ENCODE results near the gene RAB5IF.

The RAB5IF gene

DNA sequence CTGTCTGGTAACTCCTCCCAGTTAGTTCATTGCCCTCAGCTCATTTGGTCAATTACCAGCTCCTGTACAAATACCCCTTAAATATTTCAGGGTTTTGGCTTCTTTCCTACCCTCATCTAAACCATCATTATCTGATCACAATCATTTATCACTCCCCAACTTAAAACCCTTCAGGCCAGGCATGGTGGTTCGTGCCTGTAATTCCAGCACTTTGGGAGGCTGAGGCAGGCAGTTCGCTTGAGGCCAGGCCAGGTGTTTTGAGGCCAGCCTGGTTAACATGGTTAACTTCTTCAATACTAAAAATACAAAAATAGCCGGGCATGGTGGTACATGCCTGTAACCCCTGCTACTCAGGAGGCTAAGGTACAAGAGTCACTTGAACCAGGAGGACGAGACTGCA, 22.8 kb upstream of the RAB5IF start:
- Histone ChIP-seq H3K36me3 (ENCODE audit: control insufficient read depth in 1 of 2, insufficient read depth in 2 of 2, low read length in 2 of 2) (peaks cover 28 to 33% of the 10 kb centered on the region in 2 experiments), H3K18ac (ENCODE audit: low read length) (no peak overlapping the region), H4K8ac (ENCODE audit: low read depth, low read length) (no peak overlapping the region), H3K9me3 (ENCODE audit: insufficient read depth, low read depth, low read length) (peaks cover 3% of the 10 kb centered on the region), H3K9ac (ENCODE audit: low read length) (no peak overlapping the region), H3K79me1 (ENCODE audit: low read length) (no peaks in the 10 kb centered on the region), H2AFZ (ENCODE audit: insufficient read depth, low read length, poor library complexity) (no peak overlapping the region), H4K91ac (ENCODE audit: low read depth, low read length) (no peak overlapping the region), H3K4me3 (ENCODE audit: low read depth, low read length) (no peak overlapping the region), H3K4ac (ENCODE audit: low read depth, low read length) (no peak overlapping the region), H3K4me1 (ENCODE audit: control insufficient read depth in 1 of 2, insufficient read depth in 2 of 2, low read length in 2 of 2) (peaks cover 9 to 12% of the 10 kb centered on the region in 2 experiments), H2BK12ac (ENCODE audit: low read length) (no peak overlapping the region), H3K27ac (ENCODE audit: low read depth, low read length) (no peak overlapping the region), H3K79me2 (ENCODE audit: control insufficient read depth, insufficient read depth, low read length, poor library complexity) (peaks cover 2% of the 10 kb centered on the region), H3K23ac (ENCODE audit: low read length) (no peak overlapping the region), H2AK5ac (ENCODE audit: low read length) (no peak overlapping the region), H2BK5ac (ENCODE audit: low read depth, low read length, poor library complexity) (no peak overlapping the region), H4K12ac (ENCODE audit: low read depth, low read length) (no peak overlapping the region), H3K27me3 (ENCODE audit: insufficient read depth, low read length) (no peaks in the 10 kb centered on the region), H3K4me2 (ENCODE audit: low read length) (no peak overlapping the region), H2BK120ac (ENCODE audit: insufficient read depth, low read length, poor library complexity) (no peak overlapping the region), H3K14ac (ENCODE audit: low read length) (no peak overlapping the region)
- DNase-seq = peak; percentile 64 to 72
- no CpG with 5 or more reads among the region's 4 CpGs for WGBS (ENCODE audit: extremely low coverage, insufficient coverage, insufficient read length)

GRCh38 chr20:36584018-36584481, 21.5 kb upstream of the RAB5IF start:
- Histone ChIP-seq H3K79me1 (ENCODE audit: low read length) (no peaks in the 10 kb centered on the region), H3K18ac (ENCODE audit: low read length) (no peak overlapping the region), H2BK120ac (ENCODE audit: insufficient read depth, low read length, poor library complexity) (no peak overlapping the region), H3K4me2 (ENCODE audit: low read length) (no peak overlapping the region), H3K79me2 (ENCODE audit: control insufficient read depth, insufficient read depth, low read length, poor library complexity) (peaks cover 2% of the 10 kb centered on the region), H3K36me3 (ENCODE audit: control insufficient read depth in 1 of 2, insufficient read depth in 2 of 2, low read length in 2 of 2) (peaks cover 21 to 31% of the 10 kb centered on the region in 2 experiments), H4K91ac (ENCODE audit: low read depth, low read length) (no peak overlapping the region), H2BK5ac (ENCODE audit: low read depth, low read length, poor library complexity) (no peak overlapping the region), H2AFZ (ENCODE audit: insufficient read depth, low read length, poor library complexity) (no peak overlapping the region), H3K4ac (ENCODE audit: low read depth, low read length) (no peak overlapping the region), H2AK5ac (ENCODE audit: low read length) (no peak overlapping the region), H3K27ac (ENCODE audit: low read depth, low read length) (no peak overlapping the region), H4K8ac (ENCODE audit: low read depth, low read length) (no peak overlapping the region), H3K14ac (ENCODE audit: low read length) (no peak overlapping the region), H3K23ac (ENCODE audit: low read length) (no peak overlapping the region), H3K9ac (ENCODE audit: low read length) (no peak overlapping the region), H2BK12ac (ENCODE audit: low read length) (no peak overlapping the region), H4K12ac (ENCODE audit: low read depth, low read length) (no peak overlapping the region), H3K4me1 (ENCODE audit: control insufficient read depth in 1 of 2, insufficient read depth in 2 of 2, low read length in 2 of 2) (peaks cover 9 to 12% of the 10 kb centered on the region in 2 experiments), H3K4me3 (ENCODE audit: low read depth, low read length) (no peak overlapping the region), H3K27me3 (ENCODE audit: insufficient read depth, low read length) (no peaks in the 10 kb centered on the region), H3K9me3 (ENCODE audit: insufficient read depth, low read depth, low read length) (peaks cover 3% of the 10 kb centered on the region)
- no CpG with 5 or more reads among the region's 2 CpGs for WGBS (ENCODE audit: extremely low coverage, insufficient coverage, insufficient read length)
- DNase-seq = no peak

DNA sequence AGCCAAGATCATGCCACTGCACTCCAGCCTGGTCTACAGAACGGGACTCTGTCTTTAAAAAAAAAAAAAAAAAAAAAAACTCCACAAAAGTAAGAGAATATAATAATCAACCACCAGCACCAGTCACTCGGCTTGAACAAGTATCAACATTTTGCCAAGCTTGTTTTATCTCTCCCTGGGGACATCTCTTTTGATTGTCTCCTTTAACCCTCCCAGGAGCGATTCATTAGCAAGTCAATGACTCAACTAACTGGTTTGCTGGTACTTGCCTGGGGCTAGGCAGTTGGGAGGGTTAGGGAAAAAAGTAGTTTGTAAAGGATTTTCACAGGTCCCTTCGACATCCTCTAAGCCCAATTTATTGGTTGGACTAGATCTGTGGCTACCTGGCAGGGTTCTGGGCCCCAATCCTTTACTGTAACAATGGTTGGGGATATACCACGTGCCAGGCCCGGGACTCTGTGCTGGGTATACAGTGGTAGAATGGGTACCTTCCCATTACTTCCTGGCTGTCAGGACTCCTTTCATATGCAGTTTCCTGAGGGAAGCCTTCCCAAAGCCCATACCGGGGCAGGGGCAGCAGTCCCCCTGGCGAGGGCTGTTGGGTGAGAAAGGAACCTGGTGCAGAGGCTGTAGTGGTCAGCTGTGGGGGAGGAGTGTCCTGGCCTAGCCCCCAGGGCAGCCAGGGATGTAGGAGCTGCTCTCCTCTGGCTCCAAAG, 20.0 kb upstream of the RAB5IF start:
- peak; percentile 77 to 89 for DNase-seq
- peak overlapping the region; percentile 35 for H4K8ac ChIP-seq (ENCODE audit: low read depth, low read length)
- no peak overlapping the region for H3K23ac ChIP-seq (ENCODE audit: low read length)
- no peak overlapping the region for H4K12ac ChIP-seq (ENCODE audit: low read depth, low read length)
- H3K36me3 ChIP-seq (ENCODE audit: control insufficient read depth in 1 of 2, insufficient read depth in 2 of 2, low read length in 2 of 2) = peaks cover 14 to 22% of the 10 kb centered on the region in 2 experiments
- peaks cover 9 to 12% of the 10 kb centered on the region in 2 experiments for H3K4me1 ChIP-seq (ENCODE audit: control insufficient read depth in 1 of 2, insufficient read depth in 2 of 2, low read length in 2 of 2)
- H3K18ac ChIP-seq (ENCODE audit: low read length) = peak overlapping the region; percentile 76
- no peak overlapping the region for H3K4me3 ChIP-seq (ENCODE audit: low read depth, low read length)
- H3K9ac ChIP-seq (ENCODE audit: low read length) = no peak overlapping the region
- peak overlapping the region; percentile 54 for H2BK12ac ChIP-seq (ENCODE audit: low read length)
- no peak overlapping the region for H3K14ac ChIP-seq (ENCODE audit: low read length)
- peak overlapping the region; percentile 33 for H3K4ac ChIP-seq (ENCODE audit: low read depth, low read length)
- WGBS (ENCODE audit: extremely low coverage, insufficient coverage, insufficient read length) = no CpG with 5 or more reads among the region's 8 CpGs
- H4K91ac ChIP-seq (ENCODE audit: low read depth, low read length) = no peak overlapping the region
- no peaks in the 10 kb centered on the region for H3K27me3 ChIP-seq (ENCODE audit: insufficient read depth, low read length)
- peak overlapping the region; percentile 53 for H3K27ac ChIP-seq (ENCODE audit: low read depth, low read length)
- no peaks in the 10 kb centered on the region for H3K79me1 ChIP-seq (ENCODE audit: low read length)
- H3K9me3 ChIP-seq (ENCODE audit: insufficient read depth, low read depth, low read length) = peaks cover 3% of the 10 kb centered on the region
- peaks cover 2% of the 10 kb centered on the region for H3K79me2 ChIP-seq (ENCODE audit: control insufficient read depth, insufficient read depth, low read length, poor library complexity)
- no peak overlapping the region for H2BK120ac ChIP-seq (ENCODE audit: insufficient read depth, low read length, poor library complexity)
- H2AFZ ChIP-seq (ENCODE audit: insufficient read depth, low read length, poor library complexity) = no peak overlapping the region
- H2BK5ac ChIP-seq (ENCODE audit: low read depth, low read length, poor library complexity) = no peak overlapping the region
- H3K4me2 ChIP-seq (ENCODE audit: low read length) = peak overlapping the region; percentile 2
- peak overlapping the region; percentile 62 for H2AK5ac ChIP-seq (ENCODE audit: low read length)

DNA sequence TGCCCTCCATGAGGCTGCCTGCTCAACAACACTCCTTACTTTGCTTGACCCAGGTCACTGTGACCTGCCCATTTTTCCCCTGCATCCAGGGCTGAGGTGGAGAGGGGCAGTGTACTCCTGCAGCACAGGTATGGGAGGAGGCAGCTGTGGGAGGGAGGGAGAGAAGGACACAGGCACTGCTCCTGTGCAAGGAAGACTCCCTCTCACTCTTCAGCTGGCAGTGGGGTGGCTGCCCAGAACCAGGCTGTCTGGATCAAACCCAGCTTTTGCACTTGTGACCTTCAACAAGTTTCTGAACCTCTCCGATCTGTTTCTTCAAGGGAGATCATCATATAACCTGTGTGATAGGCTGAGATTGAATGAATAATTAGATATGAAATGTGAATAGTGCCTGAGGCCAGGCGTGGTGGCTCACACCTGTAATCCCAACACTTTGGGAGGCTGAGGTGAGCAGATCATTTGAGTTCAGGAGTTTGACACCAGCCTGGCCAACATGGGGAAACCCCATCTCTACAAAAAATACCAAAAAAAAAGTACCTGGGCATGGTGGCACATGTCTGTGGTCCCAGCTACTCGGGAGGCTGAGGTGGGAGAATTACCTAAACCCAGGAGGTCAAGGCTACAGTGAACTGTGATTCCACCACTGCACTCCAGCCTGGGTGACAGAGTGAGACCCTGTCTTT, 18.1 kb upstream of the RAB5IF start:
- Histone ChIP-seq H3K79me1 (ENCODE audit: low read length) (no peaks in the 10 kb centered on the region), H2AFZ (ENCODE audit: insufficient read depth, low read length, poor library complexity) (no peak overlapping the region), H2AK5ac (ENCODE audit: low read length) (no peak overlapping the region), H4K12ac (ENCODE audit: low read depth, low read length) (no peak overlapping the region), H3K18ac (ENCODE audit: low read length) (no peak overlapping the region), H2BK12ac (ENCODE audit: low read length) (no peak overlapping the region), H3K27me3 (ENCODE audit: insufficient read depth, low read length) (no peaks in the 10 kb centered on the region), H3K4me2 (ENCODE audit: low read length) (no peak overlapping the region), H4K8ac (ENCODE audit: low read depth, low read length) (no peak overlapping the region), H4K91ac (ENCODE audit: low read depth, low read length) (no peak overlapping the region), H2BK5ac (ENCODE audit: low read depth, low read length, poor library complexity) (no peak overlapping the region), H2BK120ac (ENCODE audit: insufficient read depth, low read length, poor library complexity) (no peak overlapping the region), H3K79me2 (ENCODE audit: control insufficient read depth, insufficient read depth, low read length, poor library complexity) (peaks cover 2% of the 10 kb centered on the region), H3K4me1 (ENCODE audit: control insufficient read depth in 1 of 2, insufficient read depth in 2 of 2, low read length in 2 of 2) (peaks cover 9 to 12% of the 10 kb centered on the region in 2 experiments), H3K14ac (ENCODE audit: low read length) (no peak overlapping the region), H3K9ac (ENCODE audit: low read length) (peak overlapping the region; percentile 15), H3K4ac (ENCODE audit: low read depth, low read length) (no peak overlapping the region), H3K27ac (ENCODE audit: low read depth, low read length) (no peak overlapping the region), H3K4me3 (ENCODE audit: low read depth, low read length) (no peak overlapping the region), H3K36me3 (ENCODE audit: control insufficient read depth in 1 of 2, insufficient read depth in 2 of 2, low read length in 2 of 2) (peaks cover 13 to 22% of the 10 kb centered on the region in 2 experiments), H3K9me3 (ENCODE audit: insufficient read depth, low read depth, low read length) (peaks cover 6% of the 10 kb centered on the region), H3K23ac (ENCODE audit: low read length) (no peak overlapping the region)
- WGBS (ENCODE audit: extremely low coverage, insufficient coverage, insufficient read length) = no CpG with 5 or more reads among the region's 3 CpGs
- DNase-seq = no peak
